Lung (tissue), 12 donors: ENCODE measurements around the gene TRIM7. TPM values are rescaled to one million over a fixed set of nuclear protein-coding genes. Genes with fewer than 3 reads are reported as not detected.

ENCODE experiments used
- ATAC-seq: fragments of 200-7000 bp; cut with Tn5 transposase; one replicate; pipeline ENCODE4 v1.9.1; 2020; ENCODE audit warnings: moderate number of reproducible peaks; ENCODE audit not compliant: insufficient read depth, low FRiP score
- DNase-seq, 3 donors: peaks; one replicate each; pipeline ENCODE4 v3.0.0-alpha.2; 2013 to 2017
- H3K27ac ChIP-seq, 2 donors: one replicate each; pipeline ENCODE4 v1.5.1; 2013; ENCODE audit warnings: mild to moderate bottlenecking in 2 of 2, moderate library complexity in 2 of 2, control low read depth in 1 of 2, inconsistent platforms in 1 of 2, low read depth in 1 of 2, low read length in 1 of 2
- H3K27me3 ChIP-seq, 3 donors: one replicate each; pipeline ENCODE4 v1.5.1; 2013; ENCODE audit warnings: low read length in 2 of 3; ENCODE audit not compliant: control insufficient read depth in 3 of 3, insufficient read depth in 3 of 3
- H3K36me3 ChIP-seq, 4 donors: one replicate each; pipeline ENCODE4 v1.5.1; 2013; ENCODE audit warnings: low read length in 4 of 4, mild to moderate bottlenecking in 1 of 4, moderate library complexity in 1 of 4; ENCODE audit not compliant: control insufficient read depth in 4 of 4, insufficient read depth in 4 of 4
- H3K4me1 ChIP-seq, 5 donors: one replicate each; pipeline ENCODE4 v1.5.1; 2013; ENCODE audit warnings: low read length in 5 of 5, mild to moderate bottlenecking in 2 of 5, moderate library complexity in 1 of 5; ENCODE audit not compliant: control insufficient read depth in 5 of 5, insufficient read depth in 5 of 5
- H3K4me3 ChIP-seq: one replicate; pipeline ENCODE4 v1.5.1; 2013; ENCODE audit warnings: mild to moderate bottlenecking, control low read depth, moderate library complexity
- H3K9ac ChIP-seq, 2 donors: one replicate each; pipeline ENCODE4 v1.5.1; 2013; ENCODE audit warnings: low read length in 2 of 2, control low read depth in 1 of 2; ENCODE audit not compliant: insufficient read depth in 1 of 2
- H3K9me3 ChIP-seq, 4 donors: one replicate each; pipeline ENCODE4 v1.5.1; 2013; ENCODE audit warnings: low read length in 3 of 4, mild to moderate bottlenecking in 1 of 4, moderate library complexity in 1 of 4; ENCODE audit not compliant: control insufficient read depth in 4 of 4, insufficient read depth in 3 of 4
- WGBS, 2 donors: extraction: QIAGEN DNeasy Blood & Tissue Kit; methylation state at CpG; one replicate each; pipeline ENCODE4 v1.1.7; 2013; 5-methylcytosine and 5-hydroxymethylcytosine counted together
- polyA plus RNA-seq, 2 donors: library from polyadenylated mRNA; stranded (reverse); fragments of 200-250 nt; gene quantifications; one replicate each; pipeline ENCODE4 v1.2.1, GENCODE V29; 2013
- total RNA-seq, 2 donors: library from RNA; depleted of rRNA in 1 of 2; stranded (reverse); fragments of >200 nt in 1 of 2; gene quantifications; one replicate each; pipeline ENCODE4 v1.2.1, GENCODE V29; 2014 to 2021
- TF ChIP-seq, protein P1 (sequence below): IDR thresholded peaks from 2 replicates; pipeline ENCODE4 v1.5.1; 2012; ENCODE audit warnings: mild to moderate bottlenecking; ENCODE audit errors: control extremely low read depth, extremely low read depth
- donor health status: control.
- donor health status: control.
- donor health status: Bipolar disorder and iron deficiency.
- donor health status: healthy.
- donor health status: DM: yes; HTN: yes; CAD: no.

Gene TRIM7
- total and polyA plus RNA-seq, 4 donors, result 0.46 to 3.8 (median 2.4) TPM

- H3K9ac ChIP-seq, result peak overlapping the region in 1 of 2 donors; percentile 40
- 0% methylated on average over 41 of the region's 41 CpGs for WGBS, 2 donors
- no peaks in the 10 kb centered on the region for H3K36me3 ChIP-seq
- H3K27me3 ChIP-seq, result no peaks in the 10 kb centered on the region
- H3K9me3 ChIP-seq, result no peaks in the 10 kb centered on the region
- peaks cover 0 to 18% (median 0%) of the 10 kb centered on the region in 5 donors for H3K4me1 ChIP-seq
- TF ChIP-seq, protein P1, sequence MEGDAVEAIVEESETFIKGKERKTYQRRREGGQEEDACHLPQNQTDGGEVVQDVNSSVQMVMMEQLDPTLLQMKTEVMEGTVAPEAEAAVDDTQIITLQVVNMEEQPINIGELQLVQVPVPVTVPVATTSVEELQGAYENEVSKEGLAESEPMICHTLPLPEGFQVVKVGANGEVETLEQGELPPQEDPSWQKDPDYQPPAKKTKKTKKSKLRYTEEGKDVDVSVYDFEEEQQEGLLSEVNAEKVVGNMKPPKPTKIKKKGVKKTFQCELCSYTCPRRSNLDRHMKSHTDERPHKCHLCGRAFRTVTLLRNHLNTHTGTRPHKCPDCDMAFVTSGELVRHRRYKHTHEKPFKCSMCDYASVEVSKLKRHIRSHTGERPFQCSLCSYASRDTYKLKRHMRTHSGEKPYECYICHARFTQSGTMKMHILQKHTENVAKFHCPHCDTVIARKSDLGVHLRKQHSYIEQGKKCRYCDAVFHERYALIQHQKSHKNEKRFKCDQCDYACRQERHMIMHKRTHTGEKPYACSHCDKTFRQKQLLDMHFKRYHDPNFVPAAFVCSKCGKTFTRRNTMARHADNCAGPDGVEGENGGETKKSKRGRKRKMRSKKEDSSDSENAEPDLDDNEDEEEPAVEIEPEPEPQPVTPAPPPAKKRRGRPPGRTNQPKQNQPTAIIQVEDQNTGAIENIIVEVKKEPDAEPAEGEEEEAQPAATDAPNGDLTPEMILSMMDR, result no peak
- ATAC-seq (no peak), DNase-seq (peak in 1 of 3 donors; percentile 35)
- peak overlapping the region; percentile 73 for H3K4me3 ChIP-seq
- H3K27ac ChIP-seq, result peak overlapping the region; percentile 26 to 78
Observed at GRCh38 chr5:181189363-181189961, 15.5 kb downstream of the TRIM7 start.

GRCh38 chr5:181188700-181189362, 16.2 kb downstream of the TRIM7 start:
- H3K4me3 ChIP-seq, result peak overlapping the region; percentile 73
- H3K9ac ChIP-seq, result peak overlapping the region in 1 of 2 donors; percentile 74
- peaks cover 0 to 18% (median 0%) of the 10 kb centered on the region in 5 donors for H3K4me1 ChIP-seq
- no peaks in the 10 kb centered on the region for H3K27me3 ChIP-seq
- no peaks in the 10 kb centered on the region for H3K9me3 ChIP-seq
- ATAC-seq (no peak), DNase-seq (peak; percentile 87 to 93 (median 93))
- 0 to 1% methylated on average over 35 of the region's 35 CpGs for WGBS, 2 donors
- H3K27ac ChIP-seq, result peak overlapping the region; percentile 64 to 80
- H3K36me3 ChIP-seq, result no peaks in the 10 kb centered on the region
- TF ChIP-seq, protein P1, result no peak

DNA sequence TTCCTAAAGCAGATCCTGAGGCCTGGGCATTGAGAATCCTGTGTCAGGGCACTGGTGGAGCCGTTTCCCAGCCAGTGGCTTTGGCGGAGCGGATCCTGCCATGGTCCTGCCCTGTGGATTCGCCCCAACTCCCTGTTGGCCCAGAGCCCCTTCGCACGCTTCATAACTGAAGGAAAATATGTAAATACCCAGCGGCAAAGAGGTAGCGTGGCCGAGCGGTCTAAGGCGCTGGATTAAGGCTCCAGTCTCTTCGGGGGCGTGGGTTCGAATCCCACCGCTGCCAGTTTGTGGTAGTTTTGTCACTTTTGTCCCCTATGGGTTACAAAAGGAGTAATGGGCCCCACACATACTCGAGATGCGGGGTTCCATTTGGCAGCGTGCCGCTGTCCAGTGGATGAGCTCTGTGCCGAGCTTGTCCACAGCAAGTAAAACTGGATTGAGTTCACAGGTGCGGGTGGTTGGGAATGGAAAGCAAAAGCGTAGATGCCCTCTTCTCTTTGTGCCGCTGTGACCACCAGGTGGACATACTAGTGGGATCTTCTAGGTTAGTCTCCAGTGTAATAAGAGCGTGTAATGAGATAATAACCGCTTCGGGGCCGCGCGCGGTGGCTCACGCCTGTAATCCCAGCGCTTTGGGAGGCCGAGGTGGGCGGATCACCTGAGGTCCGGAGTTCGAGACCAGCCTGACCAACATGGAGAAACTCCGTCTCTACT, 17.3 kb downstream of the TRIM7 start:
- peak; percentile 85 to 89 (median 85) for DNase-seq
- ATAC-seq, result no peak
- TF ChIP-seq, protein P1, result no peak
- Histone ChIP-seq H3K9ac (no peak overlapping the region), H3K4me1 (peaks cover 0 to 16% (median 0%) of the 10 kb centered on the region in 5 donors), H3K27ac (peak overlapping the region in 1 of 2 donors; percentile 2), H3K9me3 (no peaks in the 10 kb centered on the region), H3K4me3 (no peak overlapping the region), H3K36me3 (no peaks in the 10 kb centered on the region), H3K27me3 (no peaks in the 10 kb centered on the region)
- WGBS, 2 donors, result 5 to 6% methylated on average over 37 of the region's 37 CpGs
